ENCODE data around the gene MYRIP.

- no peak for TF ChIP-seq SUZ12 (IDR thresholded peaks at IDR 0.05; ENCODE audit: extremely low read depth, insufficient read depth, insufficient read length)
- TF ChIP-seq YY1 (IDR thresholded peaks at IDR 0.05; ENCODE audit: insufficient read depth, insufficient read length) = no peak
Observed at GRCh38 chr3:40053663-40054062, 244.3 kb downstream of the MYRIP start.
